Fibroblast of lung (primary cell): Measurements from ENCODE around the gene ICE2.

Source experiments
- CTCF ChIP-seq, 2 donors: IDR thresholded peaks in 1 of 2; conservative IDR thresholded peaks in 1 of 2; 1 replicate in 1 of 2; 2 replicates in 1 of 2; pipeline ENCODE4 v1.5.1; 2011 to 2012; ENCODE audit warnings: low read length in 2 of 2, control low read depth in 1 of 2, inconsistent platforms in 1 of 2, low read depth in 1 of 2, mild to moderate bottlenecking in 1 of 2
- EZH2 ChIP-seq: IDR thresholded peaks from 2 replicates; pipeline ENCODE4 v1.5.1; 2012; ENCODE audit warnings: low read length, control low read depth, mild to moderate bottlenecking; ENCODE audit errors: missing control alignments

- TF ChIP-seq CTCF (conservative IDR thresholded peaks at IDR 0.05 in 1 of 2, IDR thresholded peaks at IDR 0.05 in 1 of 2; ENCODE audit: low read depth in 1 of 2, low read length in 2 of 2) (no peak), EZH2 (no peak)
Measured at GRCh38 chr15:60396100-60396499, 82.8 kb downstream of the ICE2 start.
